ENCODE data around the gene KCNQ5. TPM values are rescaled to one million over a fixed set of nuclear protein-coding genes. Genes with fewer than 3 reads are reported as not detected.

KCNQ5 gene
- total RNA-seq, 1 donor from 2014 or later, result 2.1 TPM

DNA sequence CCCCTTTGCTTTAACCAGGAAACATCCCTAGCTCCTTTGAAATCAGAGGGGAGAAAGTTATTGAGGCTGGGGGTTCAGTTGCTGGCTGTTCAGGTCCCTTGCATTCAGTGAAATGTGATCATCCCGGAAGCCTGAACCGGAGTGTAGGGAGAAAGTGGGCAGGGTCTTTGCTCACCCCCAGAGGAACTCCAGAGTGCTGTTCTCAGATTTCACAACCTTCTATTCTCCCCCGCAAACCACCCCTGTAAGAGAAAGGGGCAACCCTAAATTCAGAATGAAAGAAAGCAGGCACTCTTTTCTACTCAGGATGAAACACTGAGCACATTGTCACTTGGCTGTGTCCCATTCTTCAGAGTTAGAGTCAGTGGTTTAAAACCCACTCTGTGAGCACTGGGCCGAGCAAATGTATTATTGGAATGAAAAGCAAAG lies 463.6 kb downstream of the KCNQ5 start:
- TF ChIP-seq, protein P1, sequence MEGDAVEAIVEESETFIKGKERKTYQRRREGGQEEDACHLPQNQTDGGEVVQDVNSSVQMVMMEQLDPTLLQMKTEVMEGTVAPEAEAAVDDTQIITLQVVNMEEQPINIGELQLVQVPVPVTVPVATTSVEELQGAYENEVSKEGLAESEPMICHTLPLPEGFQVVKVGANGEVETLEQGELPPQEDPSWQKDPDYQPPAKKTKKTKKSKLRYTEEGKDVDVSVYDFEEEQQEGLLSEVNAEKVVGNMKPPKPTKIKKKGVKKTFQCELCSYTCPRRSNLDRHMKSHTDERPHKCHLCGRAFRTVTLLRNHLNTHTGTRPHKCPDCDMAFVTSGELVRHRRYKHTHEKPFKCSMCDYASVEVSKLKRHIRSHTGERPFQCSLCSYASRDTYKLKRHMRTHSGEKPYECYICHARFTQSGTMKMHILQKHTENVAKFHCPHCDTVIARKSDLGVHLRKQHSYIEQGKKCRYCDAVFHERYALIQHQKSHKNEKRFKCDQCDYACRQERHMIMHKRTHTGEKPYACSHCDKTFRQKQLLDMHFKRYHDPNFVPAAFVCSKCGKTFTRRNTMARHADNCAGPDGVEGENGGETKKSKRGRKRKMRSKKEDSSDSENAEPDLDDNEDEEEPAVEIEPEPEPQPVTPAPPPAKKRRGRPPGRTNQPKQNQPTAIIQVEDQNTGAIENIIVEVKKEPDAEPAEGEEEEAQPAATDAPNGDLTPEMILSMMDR (IDR thresholded peaks at IDR 0.05; ENCODE audit: insufficient read depth, low read length, severe bottlenecking), result no peak
- Histone ChIP-seq H3K36me3 (ENCODE audit: control insufficient read depth, insufficient read depth, low read length) (no peaks in the 10 kb centered on the region), H3K4me3 (ENCODE audit: low read depth, low read length) (no peak overlapping the region), H3K27me3 (ENCODE audit: control insufficient read depth, insufficient read depth, low read length) (no peaks in the 10 kb centered on the region)
- FAIRE-seq (no peak), DNase-seq (ENCODE audit: low read depth) (no peak)

DNA sequence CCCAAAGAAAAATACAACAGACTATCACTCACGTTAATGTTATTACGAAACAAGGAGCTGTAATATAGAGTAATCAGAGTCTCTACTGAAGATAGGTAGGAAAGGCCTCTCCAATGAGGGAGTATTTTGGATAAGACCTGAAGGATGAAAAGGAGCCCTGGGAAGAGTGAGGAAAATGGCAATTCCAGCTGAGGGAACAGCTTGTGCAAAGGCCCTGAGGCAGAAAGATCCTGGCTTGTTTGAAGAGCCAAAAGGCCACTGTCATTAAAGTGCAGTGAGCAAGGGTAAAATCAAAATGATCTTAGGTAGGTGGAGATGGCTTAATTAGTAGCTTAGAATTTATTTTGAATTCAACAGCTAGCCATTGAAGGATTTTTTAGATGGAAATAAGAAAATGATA lies 464.9 kb downstream of the KCNQ5 start:
- no peak for DNase-seq (ENCODE audit: low read depth)
- H3K36me3 ChIP-seq (ENCODE audit: control insufficient read depth, insufficient read depth, low read length), result no peaks in the 10 kb centered on the region
- H3K4me3 ChIP-seq (ENCODE audit: low read depth, low read length), result no peak overlapping the region
- no peak for FAIRE-seq
- no peaks in the 10 kb centered on the region for H3K27me3 ChIP-seq (ENCODE audit: control insufficient read depth, insufficient read depth, low read length)
- TF ChIP-seq, protein P1 (IDR thresholded peaks at IDR 0.05; ENCODE audit: insufficient read depth, low read length, severe bottlenecking), result no peak

DNA sequence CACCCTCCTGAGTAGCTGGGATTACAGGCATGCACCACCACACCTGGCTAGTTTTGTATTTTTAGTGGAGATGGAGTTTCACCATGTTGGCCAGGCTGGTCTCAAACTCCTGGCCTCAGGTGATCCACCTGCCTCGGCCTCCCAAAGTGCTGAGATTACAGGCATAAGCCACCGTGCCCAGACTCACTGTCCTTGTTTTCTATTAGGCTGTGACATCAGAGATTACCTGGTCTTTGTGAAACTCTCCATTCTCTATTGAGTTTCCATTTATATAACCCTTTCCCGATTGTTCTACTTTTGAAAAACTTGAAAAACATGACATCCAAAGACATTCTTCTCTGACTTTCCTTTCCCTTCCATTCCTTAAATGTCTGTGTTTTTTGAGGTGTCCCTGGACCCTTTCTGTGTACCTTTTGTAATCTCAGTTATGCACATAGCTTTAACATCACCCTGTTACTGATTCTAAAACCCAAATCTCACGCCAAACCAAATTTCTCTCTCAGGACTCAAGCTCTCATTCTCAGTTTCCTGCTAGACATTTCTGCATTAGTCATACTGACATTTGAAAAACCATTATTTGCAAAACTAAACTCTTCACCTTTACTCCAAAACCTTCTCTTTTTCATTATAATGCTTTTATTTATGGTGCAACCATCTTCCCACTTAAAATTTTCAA lies 466.4 kb downstream of the KCNQ5 start:
- no peaks in the 10 kb centered on the region for H3K27me3 ChIP-seq (ENCODE audit: control insufficient read depth, insufficient read depth, low read length)
- DNase-seq (ENCODE audit: low read depth) (no peak), FAIRE-seq (no peak)
- no peaks in the 10 kb centered on the region for H3K36me3 ChIP-seq (ENCODE audit: control insufficient read depth, insufficient read depth, low read length)
- no peak overlapping the region for H3K4me3 ChIP-seq (ENCODE audit: low read depth, low read length)
- TF ChIP-seq, protein P1 (IDR thresholded peaks at IDR 0.05; ENCODE audit: insufficient read depth, low read length, severe bottlenecking), result no peak

DNA sequence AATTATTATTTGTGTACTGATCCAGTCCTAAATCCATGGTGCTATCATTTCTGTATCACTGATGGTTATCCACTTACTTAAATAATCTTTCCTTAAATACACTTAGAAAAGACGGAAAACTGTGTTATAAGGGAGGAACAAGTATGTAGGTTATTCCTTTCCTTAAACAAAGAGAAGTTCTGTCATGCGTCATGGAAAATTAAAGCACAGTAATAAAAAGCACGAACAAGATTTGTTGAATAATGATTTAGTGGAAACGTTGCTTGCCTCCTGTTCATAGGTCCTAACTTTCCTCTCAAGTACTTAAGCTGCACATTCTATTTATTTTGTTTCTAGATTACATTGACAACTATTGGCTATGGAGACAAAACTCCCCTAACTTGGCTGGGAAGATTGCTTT lies 483.1 kb downstream of the KCNQ5 start:
- DNase-seq (ENCODE audit: low read depth), result no peak
- no peak overlapping the region for H3K4me3 ChIP-seq (ENCODE audit: low read depth, low read length)
- no peak for FAIRE-seq
- TF ChIP-seq, protein P1 (IDR thresholded peaks at IDR 0.05; ENCODE audit: insufficient read depth, low read length, severe bottlenecking), result no peak
- no peaks in the 10 kb centered on the region for H3K27me3 ChIP-seq (ENCODE audit: control insufficient read depth, insufficient read depth, low read length)
- no peaks in the 10 kb centered on the region for H3K36me3 ChIP-seq (ENCODE audit: control insufficient read depth, insufficient read depth, low read length)

DNA sequence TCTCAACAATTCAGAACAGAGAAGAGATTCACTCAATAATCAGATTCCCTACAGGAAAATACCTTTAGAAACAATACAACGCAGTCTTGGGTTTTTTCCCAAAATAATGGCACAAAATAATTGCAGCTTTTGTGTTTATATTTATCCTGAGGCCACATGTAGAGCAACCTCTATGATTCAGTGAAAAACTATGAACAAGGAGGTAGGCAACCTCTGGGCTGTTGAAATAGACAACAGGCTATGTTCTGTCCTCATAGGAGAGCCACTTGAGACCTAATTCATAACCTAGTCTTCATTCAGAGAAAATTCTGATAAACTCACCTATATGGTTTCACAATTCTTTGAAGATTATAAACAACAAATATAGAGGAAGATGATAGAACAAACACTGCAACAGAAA lies 485.2 kb downstream of the KCNQ5 start:
- FAIRE-seq (no peak), DNase-seq (ENCODE audit: low read depth) (peak; percentile 22)
- TF ChIP-seq, protein P1 (IDR thresholded peaks at IDR 0.05; ENCODE audit: insufficient read depth, low read length, severe bottlenecking), result no peak
- no peaks in the 10 kb centered on the region for H3K36me3 ChIP-seq (ENCODE audit: control insufficient read depth, insufficient read depth, low read length)
- H3K27me3 ChIP-seq (ENCODE audit: control insufficient read depth, insufficient read depth, low read length), result no peaks in the 10 kb centered on the region
- H3K4me3 ChIP-seq (ENCODE audit: low read depth, low read length), result no peak overlapping the region

DNA sequence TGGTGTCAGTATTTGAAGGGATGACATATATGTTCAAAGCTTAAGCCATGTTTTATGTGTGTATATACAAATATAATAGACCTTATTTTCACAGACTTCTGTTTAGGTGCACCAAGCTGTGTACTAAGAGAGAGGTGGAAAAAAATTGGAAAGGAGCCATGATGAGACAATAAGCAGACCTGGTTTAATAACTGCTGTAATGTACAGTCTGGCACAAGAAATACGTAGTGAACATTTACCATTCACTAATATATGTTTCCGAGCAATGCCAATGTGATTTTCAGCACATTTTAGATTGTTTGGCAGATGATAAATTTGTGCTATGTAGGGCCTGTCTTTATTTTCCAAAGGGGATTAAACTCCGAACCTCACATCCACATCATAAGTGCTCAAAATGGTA lies 487.1 kb downstream of the KCNQ5 start:
- TF ChIP-seq, protein P1 (IDR thresholded peaks at IDR 0.05; ENCODE audit: insufficient read depth, low read length, severe bottlenecking), result no peak
- DNase-seq (ENCODE audit: low read depth), result no peak
- no peaks in the 10 kb centered on the region for H3K36me3 ChIP-seq (ENCODE audit: control insufficient read depth, insufficient read depth, low read length)
- H3K4me3 ChIP-seq (ENCODE audit: low read depth, low read length), result no peak overlapping the region
- FAIRE-seq, result no peak
- H3K27me3 ChIP-seq (ENCODE audit: control insufficient read depth, insufficient read depth, low read length), result no peaks in the 10 kb centered on the region

Measured in bronchial epithelial cell (primary cell).